ENCODE results near the gene CUTA.
A peak's percentile ranks its signal among the peaks of the same experiment; 100 is the strongest.

The CUTA gene

GRCh38 chr6:33417903-33418689, at the start of gene CUTA:
TSS of gene CUTA (minus strand) at chr6:33418107. CDS start at chr6:33418000, 107 bp downstream.
- DNase-seq = peak; percentile 96

- DNase-seq = no peak
Measured at GRCh38 chr6:33467091-33467490, 49.2 kb upstream of the CUTA start.

- no peak for DNase-seq
Measured at GRCh38 chr6:33466075-33466735, 48.3 kb upstream of the CUTA start.

GRCh38 chr6:33459226-33459625, 41.3 kb upstream of the CUTA start:
- no peak for DNase-seq

- DNase-seq = no peak
Measured at GRCh38 chr6:33458676-33459075, 40.8 kb upstream of the CUTA start.

- DNase-seq = no peak
Measured at GRCh38 chr6:33456156-33456555, 38.2 kb upstream of the CUTA start.

- DNase-seq = no peak
Measured at GRCh38 chr6:33455051-33455450, 37.1 kb upstream of the CUTA start.

- DNase-seq = peak; percentile 93
Measured at GRCh38 chr6:33454009-33454946, 36.4 kb upstream of the CUTA start, which contains the start of gene ZBTB9. TSS of gene ZBTB9 (plus strand) at chr6:33454576. CDS start at chr6:33455101, 525 bp downstream.

- no peak for DNase-seq
Measured at GRCh38 chr6:33453393-33454008, 35.6 kb upstream of the CUTA start.

- DNase-seq = no peak
Measured at GRCh38 chr6:33452496-33452895, 34.6 kb upstream of the CUTA start.

GRCh38 chr6:33451606-33452005, 33.7 kb upstream of the CUTA start:
- DNase-seq = no peak

GRCh38 chr6:33450434-33450833, 32.5 kb upstream of the CUTA start:
- DNase-seq = no peak

GRCh38 chr6:33446356-33446755, 28.4 kb upstream of the CUTA start:
- DNase-seq = no peak

- DNase-seq = no peak
Measured at GRCh38 chr6:33445119-33445603, 27.3 kb upstream of the CUTA start.

- DNase-seq = no peak
Measured at GRCh38 chr6:33443619-33444504, 26.0 kb upstream of the CUTA start.

- no peak for DNase-seq
Measured at GRCh38 chr6:33443025-33443424, 25.1 kb upstream of the CUTA start.

- DNase-seq = no peak
Measured at GRCh38 chr6:33442283-33442682, 24.4 kb upstream of the CUTA start.

GRCh38 chr6:33441457-33441856, 23.6 kb upstream of the CUTA start:
- DNase-seq = no peak

GRCh38 chr6:33440649-33441309, 22.9 kb upstream of the CUTA start:
- DNase-seq = no peak

- DNase-seq = no peak
Measured at GRCh38 chr6:33439956-33440648, 22.2 kb upstream of the CUTA start.

Measured in NCI-H1092 treated with DMSO at 0.1 percent for 48 hours (cell line).